Ovary (tissue), 9 donors: ENCODE measurements around the gene MRTFA. TPM values are rescaled to one million over a fixed set of nuclear protein-coding genes. Genes with fewer than 3 reads are reported as not detected.
"Not testable (repeated sequence)": the region's sequence is repeated elsewhere in the genome, so short reads cannot be mapped to it uniquely, and the experiment has no call there.

Experiments used
- DNase-seq, 5 donors: peaks; one replicate each; pipeline ENCODE4 v3.0.0-alpha.2; 2019 to 2020
- H3K27ac ChIP-seq, 2 donors: fragments of 200-600 bp; one replicate each; pipeline versions ENCODE4 v1.5.1 to v1.8.0; 2019 to 2022
- H3K27me3 ChIP-seq: fragments of 200-600 bp; one replicate; pipeline ENCODE4 v1.8.0; 2022
- H3K36me3 ChIP-seq: fragments of 200-600 bp; sonication (generic); one replicate; pipeline ENCODE4 v1.5.1; 2019
- H3K4me1 ChIP-seq: one replicate; pipeline ENCODE4 v1.8.1; 2013; ENCODE audit warnings: mild to moderate bottlenecking, moderate library complexity; ENCODE audit not compliant: insufficient read depth
- H3K4me3 ChIP-seq: fragments of 200-600 bp; sonication (generic); one replicate; pipeline ENCODE4 v1.5.1; 2017
- H3K9me3 ChIP-seq, 2 donors: fragments of 200-600 bp in 1 of 2; sonication (generic) in 1 of 2; one replicate each; pipeline versions ENCODE4 v1.5.1 to v1.8.1; 2013 to 2019; ENCODE audit warnings: mild to moderate bottlenecking in 1 of 2, moderate library complexity in 1 of 2
- EP300 ChIP-seq: sonication (generic); formaldehyde crosslinking; IDR thresholded peaks from one replicate; pipeline ENCODE4 v1.6.1; 2017; ENCODE audit warnings: antibody characterized with exemption
- POLR2A ChIP-seq: fragments of 450-650 bp; IDR thresholded peaks from one replicate; pipeline ENCODE4 v1.6.1; 2017; ENCODE audit warnings: antibody characterized with exemption, mild to moderate bottlenecking, moderate library complexity
- WGBS, 3 donors: extraction: QIAGEN DNeasy Blood & Tissue Kit in 1 of 3; methylation state at CpG; one replicate each; pipeline versions ENCODE4 v1.1.5 to v1.1.7; 2013 to 2017; 5-methylcytosine and 5-hydroxymethylcytosine counted together
- intact Hi-C, 4 donors: fragments of 100-400 bp; cut with DNase I; formaldehyde crosslinking; loops; one replicate each; pipeline versions ENCODE4 v1.11.0 to v1.15.1; 2022 to 2023
- polyA plus RNA-seq, 2 donors: library from polyadenylated mRNA; stranded (reverse); fragments of 200-250 nt in 1 of 2; fragments of 350-450 nt in 1 of 2; fragmentation: Illumina TruSeq in 1 of 2; extraction: RNeasy Lipid Tissue Mini Kit (QIAGEN cat#74804) in 1 of 2; gene quantifications; one replicate each; pipeline ENCODE4 v1.2.3, GENCODE V29; 2013 to 2014
- total RNA-seq, 7 donors: library from RNA; depleted of rRNA in 2 of 7; stranded (reverse); fragments of >200 nt in 2 of 7; fragmentation: NEBNext Ultra II Directional in 3 of 7; extraction: Animal tissue kit (Norgen Biotek cat#: 25700) in 3 of 7; gene quantifications; one replicate each; pipeline versions ENCODE4 v1.1.0 to v1.2.4, GENCODE V29; 2016 to 2023
- TF ChIP-seq, protein P1 (sequence below), 3 donors: fragments of 450-650 bp in 2 of 3; fragments of 200-600 bp in 1 of 3; IDR thresholded peaks; one replicate each; pipeline versions ENCODE4 v1.5.1 to v1.8.0; 2016 to 2022; ENCODE audit warnings: antibody characterized with exemption in 3 of 3, mild to moderate bottlenecking in 1 of 3
- donor health status: DM: no; HTN: no; CAD: no; lungs with moderate emphysema.
- donor health status: DM: no; HTN: no; CAD: no.
- donor health status: Bipolar disorder and iron deficiency.
- donor health status: DM: yes; HTN: yes; CAD: no.
- donor health status: DM: no; HTN: no; CAD: no.
- donor health status: DM: yes; HTN: yes; CAD: no.

Gene MRTFA
- total and polyA plus RNA-seq, 9 donors = 15.4 to 59.7 (median 54.9) TPM

DNA sequence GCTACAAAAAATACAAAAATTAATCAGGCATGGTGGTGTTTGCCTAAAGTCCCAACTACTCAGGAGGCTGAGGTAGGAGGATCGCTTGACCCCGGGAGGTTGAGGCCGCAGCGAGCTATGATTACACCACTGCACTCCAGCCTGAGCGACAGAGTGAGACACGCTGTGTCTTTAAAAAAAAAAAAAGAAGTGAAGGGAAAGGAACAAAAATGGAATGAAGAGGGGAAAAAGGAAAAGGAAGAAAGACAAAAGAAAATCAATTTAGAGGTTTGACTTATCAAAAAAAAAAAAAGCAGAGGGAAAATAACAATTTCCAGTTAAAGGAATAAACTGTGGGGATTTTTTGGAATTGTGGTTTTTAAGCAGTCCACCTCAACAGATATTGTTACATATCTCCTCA lies 36.8 kb downstream of the MRTFA start:
- Histone ChIP-seq H3K9me3 (no peaks in the 10 kb centered on the region), H3K36me3 (no peaks in the 10 kb centered on the region), H3K27ac (no peak overlapping the region), H3K4me1 (peaks cover 14% of the 10 kb centered on the region), H3K27me3 (no peaks in the 10 kb centered on the region), H3K4me3 (no peak overlapping the region)
- TF ChIP-seq, protein P1, sequence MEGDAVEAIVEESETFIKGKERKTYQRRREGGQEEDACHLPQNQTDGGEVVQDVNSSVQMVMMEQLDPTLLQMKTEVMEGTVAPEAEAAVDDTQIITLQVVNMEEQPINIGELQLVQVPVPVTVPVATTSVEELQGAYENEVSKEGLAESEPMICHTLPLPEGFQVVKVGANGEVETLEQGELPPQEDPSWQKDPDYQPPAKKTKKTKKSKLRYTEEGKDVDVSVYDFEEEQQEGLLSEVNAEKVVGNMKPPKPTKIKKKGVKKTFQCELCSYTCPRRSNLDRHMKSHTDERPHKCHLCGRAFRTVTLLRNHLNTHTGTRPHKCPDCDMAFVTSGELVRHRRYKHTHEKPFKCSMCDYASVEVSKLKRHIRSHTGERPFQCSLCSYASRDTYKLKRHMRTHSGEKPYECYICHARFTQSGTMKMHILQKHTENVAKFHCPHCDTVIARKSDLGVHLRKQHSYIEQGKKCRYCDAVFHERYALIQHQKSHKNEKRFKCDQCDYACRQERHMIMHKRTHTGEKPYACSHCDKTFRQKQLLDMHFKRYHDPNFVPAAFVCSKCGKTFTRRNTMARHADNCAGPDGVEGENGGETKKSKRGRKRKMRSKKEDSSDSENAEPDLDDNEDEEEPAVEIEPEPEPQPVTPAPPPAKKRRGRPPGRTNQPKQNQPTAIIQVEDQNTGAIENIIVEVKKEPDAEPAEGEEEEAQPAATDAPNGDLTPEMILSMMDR (IDR thresholded peaks at IDR 0.05) = no peak
- TF ChIP-seq POLR2A (no peak), EP300 (no peak)
- 94 to 98% (median 98%) methylated on average over 6 of the region's 6 CpGs for WGBS, 3 donors
- DNase-seq = no peak
- intact Hi-C loops = no loop called here

DNA sequence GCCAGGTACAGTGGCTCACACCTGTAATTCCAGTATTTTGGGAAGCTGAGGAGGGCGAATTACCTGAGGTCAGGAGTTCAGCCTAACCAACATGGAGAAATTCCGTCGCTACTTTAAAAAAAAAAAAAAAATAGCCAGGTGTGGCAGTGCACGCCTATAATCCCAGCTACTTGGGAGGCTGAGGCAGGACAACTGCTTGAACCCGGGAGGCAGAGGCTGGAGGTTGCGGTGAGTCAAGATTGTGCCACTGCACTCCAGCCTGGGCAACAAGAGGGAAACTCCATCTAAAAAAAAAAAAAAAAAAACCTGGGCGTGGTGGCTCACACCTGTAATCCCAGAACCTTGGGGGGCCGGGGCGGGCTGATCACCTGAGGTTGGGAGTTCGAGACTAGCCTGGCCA lies 37.8 kb downstream of the MRTFA start:
- intact Hi-C loops, DNase-seq, H3K36me3 ChIP-seq, H3K4me3 ChIP-seq, H3K27me3 ChIP-seq, H3K9me3 ChIP-seq, H3K27ac ChIP-seq: not testable (repeated sequence)
- 94 to 96% (median 95%) methylated on average over 10 of the region's 10 CpGs for WGBS, 3 donors
- peaks cover 14% of the 10 kb centered on the region for H3K4me1 ChIP-seq

DNA sequence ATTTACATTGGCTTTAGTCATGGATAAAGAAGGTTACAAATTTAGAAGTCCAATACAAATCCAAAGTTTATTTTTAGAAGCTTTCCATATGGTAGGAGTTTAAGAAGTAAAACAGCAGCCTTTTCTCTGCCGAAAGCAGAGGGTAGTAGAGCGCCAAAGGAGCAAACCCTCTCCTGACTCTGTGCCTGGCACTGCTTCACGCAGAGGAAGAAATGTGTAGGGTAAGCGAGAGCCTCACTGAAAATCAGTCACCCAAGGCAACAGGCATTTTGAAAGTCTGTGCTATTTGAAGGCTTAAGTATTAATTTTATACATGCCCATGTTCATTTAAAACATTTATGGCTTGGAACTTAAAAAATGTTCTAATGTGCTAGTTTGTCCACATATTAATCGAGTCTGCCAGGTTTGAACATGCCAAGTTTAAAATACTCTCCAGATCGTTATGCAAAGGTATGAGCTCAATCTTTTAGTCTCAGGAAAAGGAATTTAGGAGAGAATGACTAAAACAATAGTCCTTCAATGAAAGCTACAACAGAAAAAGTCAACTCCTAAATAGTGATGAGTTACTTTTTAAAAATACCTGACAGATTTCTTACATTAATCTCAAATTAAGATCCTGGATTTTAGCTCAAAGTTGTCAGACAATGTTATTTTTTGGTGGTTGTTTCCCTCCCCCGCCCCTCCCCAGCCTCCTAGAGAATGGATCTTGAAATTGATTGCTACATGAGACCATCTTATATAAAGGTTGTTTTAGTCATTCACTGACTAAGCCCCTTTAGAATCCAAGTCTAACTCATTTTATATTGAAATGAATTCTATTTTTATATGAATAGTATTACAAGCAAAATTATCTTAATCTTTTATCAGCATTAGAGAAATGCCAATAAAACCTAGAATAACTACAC lies 38.7 kb downstream of the MRTFA start:
- H3K4me1 ChIP-seq = peaks cover 14% of the 10 kb centered on the region
- H3K27ac ChIP-seq = no peak overlapping the region
- no peaks in the 10 kb centered on the region for H3K36me3 ChIP-seq
- TF ChIP-seq, protein P1 (IDR thresholded peaks at IDR 0.05) = no peak
- TF ChIP-seq POLR2A (no peak), EP300 (no peak)
- DNase-seq = no peak
- 44 to 55% (median 45%) methylated on average over 7 of the region's 7 CpGs for WGBS, 3 donors
- H3K27me3 ChIP-seq = no peaks in the 10 kb centered on the region
- intact Hi-C loops = no loop called here
- H3K4me3 ChIP-seq = no peak overlapping the region
- H3K9me3 ChIP-seq = no peaks in the 10 kb centered on the region

DNA sequence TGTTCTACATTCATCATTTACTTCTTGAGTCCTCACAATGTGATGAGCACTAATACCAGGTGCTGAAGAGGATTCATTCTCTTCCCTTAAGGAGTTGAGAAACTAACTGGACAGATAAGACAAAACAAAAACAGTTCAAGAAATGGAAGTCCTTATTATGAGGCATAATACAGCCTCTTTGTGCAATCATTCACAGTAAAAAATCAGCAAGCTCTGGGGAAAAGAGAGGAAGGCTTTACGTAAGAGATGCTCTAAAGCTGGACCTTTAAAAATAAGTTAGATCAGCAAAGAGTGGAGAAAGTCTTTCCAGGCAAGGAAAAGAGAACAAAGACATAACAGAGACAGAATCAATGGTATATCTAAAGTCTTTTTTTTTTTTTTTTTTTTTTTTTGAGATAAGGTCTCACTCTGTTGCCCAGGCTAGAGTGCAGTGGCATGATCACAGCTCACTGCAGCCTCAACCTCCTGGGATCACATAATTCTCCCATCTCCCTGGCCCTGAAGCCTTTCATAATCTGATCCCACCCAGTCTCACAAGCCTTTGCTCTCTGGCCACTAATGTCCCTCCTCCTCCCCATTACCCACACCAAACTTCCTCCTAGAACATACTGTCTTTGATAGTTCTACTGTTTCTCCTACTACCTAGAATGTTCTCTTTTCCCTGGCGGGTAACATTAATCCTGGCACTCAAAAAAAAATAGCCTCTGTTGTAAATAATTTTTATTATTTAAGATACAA lies 40.9 kb downstream of the MRTFA start:
- H3K27me3 ChIP-seq = no peaks in the 10 kb centered on the region
- peaks cover 2% of the 10 kb centered on the region for H3K4me1 ChIP-seq
- WGBS, 3 donors = 83 to 84% (median 83%) methylated on average over 2 of the region's 2 CpGs
- no peaks in the 10 kb centered on the region for H3K9me3 ChIP-seq
- TF ChIP-seq POLR2A = no peak
- TF ChIP-seq, protein P1 (IDR thresholded peaks at IDR 0.05) = no peak
- no peak for TF ChIP-seq EP300
- DNase-seq = no peak
- H3K36me3 ChIP-seq = no peaks in the 10 kb centered on the region
- H3K27ac ChIP-seq = no peak overlapping the region
- H3K4me3 ChIP-seq = no peak overlapping the region
- intact Hi-C loops = no loop called here

DNA sequence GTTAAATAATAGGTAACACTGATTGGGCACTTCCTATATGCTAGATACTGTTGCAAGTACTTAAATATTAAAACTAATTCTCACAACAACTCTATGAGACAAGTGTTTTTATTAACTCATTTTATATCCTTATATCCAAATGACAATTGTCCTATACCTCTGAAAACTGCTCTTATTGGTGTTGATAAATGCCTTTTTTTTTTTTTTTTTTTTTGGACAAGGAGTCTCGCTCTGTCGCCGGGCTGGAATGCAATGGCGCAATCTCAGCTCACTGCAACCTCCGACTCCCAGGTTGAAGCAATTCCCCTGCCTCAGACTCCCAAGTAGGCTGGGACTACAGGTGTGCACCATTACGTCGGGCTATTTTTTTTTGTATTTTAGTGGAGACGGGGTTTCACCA lies 41.6 kb downstream of the MRTFA start:
- H3K9me3 ChIP-seq = no peaks in the 10 kb centered on the region
- H3K27ac ChIP-seq = no peak overlapping the region
- H3K27me3 ChIP-seq = no peaks in the 10 kb centered on the region
- H3K36me3 ChIP-seq = no peaks in the 10 kb centered on the region
- WGBS, 3 donors = 88 to 96% (median 92%) methylated on average over 8 of the region's 8 CpGs
- DNase-seq = no peak
- no peak overlapping the region for H3K4me3 ChIP-seq
- intact Hi-C loops = no loop called here
- H3K4me1 ChIP-seq = peaks cover 2% of the 10 kb centered on the region
- TF ChIP-seq EP300 = no peak
- TF ChIP-seq POLR2A = no peak
- TF ChIP-seq, protein P1 (IDR thresholded peaks at IDR 0.05) = no peak
